Tibial nerve (tissue), 4 donors: ENCODE measurements around the gene ORM1. TPM values are rescaled to one million over a fixed set of nuclear protein-coding genes. Genes with fewer than 3 reads are reported as not detected.

Experiments used
- DNase-seq, 2 donors: peaks; one replicate each; pipeline ENCODE4 v3.0.0-alpha.2; 2019; ENCODE audit warnings: low spot score in 2 of 2
- H3K27ac ChIP-seq, 4 donors: fragments of 200-600 bp; sonication (generic) in 3 of 4; one replicate each; pipeline ENCODE4 v1.5.1; 2017 to 2019; ENCODE audit warnings: mild to moderate bottlenecking in 1 of 4
- H3K27me3 ChIP-seq, 2 donors: fragments of 200-600 bp; sonication (generic) in 1 of 2; one replicate each; pipeline versions ENCODE4 v1.5.1 to v1.6.0; 2017 to 2019
- H3K36me3 ChIP-seq, 3 donors: fragments of 200-600 bp; sonication (generic); one replicate each; pipeline ENCODE4 v1.5.1; 2018 to 2019
- H3K4me1 ChIP-seq, 4 donors: fragments of 200-600 bp; sonication (generic) in 3 of 4; one replicate each; pipeline ENCODE4 v1.5.1; 2017 to 2019
- H3K4me3 ChIP-seq, 4 donors: fragments of 200-600 bp; sonication (generic) in 3 of 4; one replicate each; pipeline ENCODE4 v1.5.1; 2017 to 2019; ENCODE audit warnings: mild to moderate bottlenecking in 1 of 4, moderate library complexity in 1 of 4
- H3K9me3 ChIP-seq, 4 donors: fragments of 200-600 bp; sonication (generic) in 3 of 4; one replicate each; pipeline ENCODE4 v1.5.1; 2017 to 2019
- EP300 ChIP-seq, 2 donors: sonication (generic); formaldehyde crosslinking; IDR thresholded peaks; one replicate each; pipeline ENCODE4 v1.6.1; 2017; ENCODE audit warnings: antibody characterized with exemption in 2 of 2, mild to moderate bottlenecking in 1 of 2
- POLR2A ChIP-seq, 2 donors: fragments of 450-650 bp; IDR thresholded peaks; one replicate each; pipeline ENCODE4 v1.6.1; 2017; ENCODE audit warnings: antibody characterized with exemption in 2 of 2, mild to moderate bottlenecking in 2 of 2, moderate library complexity in 2 of 2
- WGBS, 2 donors: methylation state at CpG; one replicate each; pipeline ENCODE4 v1.1.5; 2018; 5-methylcytosine and 5-hydroxymethylcytosine counted together
- total RNA-seq, 4 donors: library from RNA; depleted of rRNA; stranded (reverse); fragments of >200 nt; gene quantifications; one replicate each; pipeline ENCODE4 v1.1.0, GENCODE V29; 2016
- TF ChIP-seq, protein P1 (sequence below), 5 experiments: fragments of 200-600 bp in 3 of 5; fragments of 450-650 bp in 2 of 5; sonication (generic) in 3 of 5; IDR thresholded peaks; one replicate each; pipeline ENCODE4 v1.5.1; 2016 to 2019; ENCODE audit warnings: antibody characterized with exemption in 5 of 5, mild to moderate bottlenecking in 3 of 5, moderate library complexity in 2 of 5

The ORM1 gene
- total RNA-seq, 4 donors from 2014 or later: not detected

GRCh38 chr9:114312513-114312875, 10.4 kb upstream of the ORM1 start:
- 59 to 66% methylated on average over 8 of the region's 8 CpGs for WGBS, 2 donors
- DNase-seq: no peak

DNA sequence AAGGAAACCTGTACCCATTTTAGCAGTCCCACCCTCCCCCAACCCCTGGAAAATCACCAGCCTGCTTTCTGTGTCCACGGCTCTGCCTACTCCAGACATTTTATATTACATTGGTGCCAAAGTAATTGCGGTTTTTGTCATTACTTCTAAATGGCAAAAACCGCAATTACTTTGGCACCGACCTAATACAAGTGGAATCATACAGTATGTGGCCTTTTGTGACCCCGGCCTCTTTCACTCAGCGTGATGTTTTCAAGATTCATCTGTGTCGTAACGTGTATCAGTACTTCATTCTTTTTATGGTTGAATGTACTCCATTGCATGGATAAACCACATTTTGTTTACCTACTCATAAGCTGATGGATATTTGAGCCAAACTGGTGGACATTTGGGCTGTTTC, 9.7 kb upstream of the ORM1 start:
- TF ChIP-seq POLR2A (IDR thresholded peaks at IDR 0.05) (no peak), EP300 (IDR thresholded peaks at IDR 0.05) (no peak)
- TF ChIP-seq, protein P1, sequence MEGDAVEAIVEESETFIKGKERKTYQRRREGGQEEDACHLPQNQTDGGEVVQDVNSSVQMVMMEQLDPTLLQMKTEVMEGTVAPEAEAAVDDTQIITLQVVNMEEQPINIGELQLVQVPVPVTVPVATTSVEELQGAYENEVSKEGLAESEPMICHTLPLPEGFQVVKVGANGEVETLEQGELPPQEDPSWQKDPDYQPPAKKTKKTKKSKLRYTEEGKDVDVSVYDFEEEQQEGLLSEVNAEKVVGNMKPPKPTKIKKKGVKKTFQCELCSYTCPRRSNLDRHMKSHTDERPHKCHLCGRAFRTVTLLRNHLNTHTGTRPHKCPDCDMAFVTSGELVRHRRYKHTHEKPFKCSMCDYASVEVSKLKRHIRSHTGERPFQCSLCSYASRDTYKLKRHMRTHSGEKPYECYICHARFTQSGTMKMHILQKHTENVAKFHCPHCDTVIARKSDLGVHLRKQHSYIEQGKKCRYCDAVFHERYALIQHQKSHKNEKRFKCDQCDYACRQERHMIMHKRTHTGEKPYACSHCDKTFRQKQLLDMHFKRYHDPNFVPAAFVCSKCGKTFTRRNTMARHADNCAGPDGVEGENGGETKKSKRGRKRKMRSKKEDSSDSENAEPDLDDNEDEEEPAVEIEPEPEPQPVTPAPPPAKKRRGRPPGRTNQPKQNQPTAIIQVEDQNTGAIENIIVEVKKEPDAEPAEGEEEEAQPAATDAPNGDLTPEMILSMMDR (IDR thresholded peaks at IDR 0.05): no peak
- H3K27me3 ChIP-seq: no peaks in the 10 kb centered on the region
- 73% methylated on average over 8 of the region's 8 CpGs for WGBS, 2 donors
- no peak overlapping the region for H3K4me3 ChIP-seq
- peaks cover 0 to 41% (median 0%) of the 10 kb centered on the region in 3 donors for H3K36me3 ChIP-seq
- no peak overlapping the region for H3K27ac ChIP-seq
- no peaks in the 10 kb centered on the region for H3K4me1 ChIP-seq
- no peak for DNase-seq
- no peaks in the 10 kb centered on the region for H3K9me3 ChIP-seq

More at GRCh38 chr9:114312513-114312875, 10.4 kb upstream of the ORM1 start:
- Histone ChIP-seq H3K4me1 (no peaks in the 10 kb centered on the region), H3K36me3 (peaks cover 0 to 48% (median 0%) of the 10 kb centered on the region in 3 donors), H3K4me3 (no peak overlapping the region), H3K9me3 (no peaks in the 10 kb centered on the region), H3K27me3 (no peaks in the 10 kb centered on the region), H3K27ac (no peak overlapping the region)
- no peak for TF ChIP-seq EP300 (IDR thresholded peaks at IDR 0.05)
- TF ChIP-seq POLR2A (IDR thresholded peaks at IDR 0.05): no peak
- TF ChIP-seq, protein P1 (IDR thresholded peaks at IDR 0.05): no peak

- no peaks in the 10 kb centered on the region for H3K9me3 ChIP-seq
- no peaks in the 10 kb centered on the region for H3K27me3 ChIP-seq
- H3K4me1 ChIP-seq: no peaks in the 10 kb centered on the region
- TF ChIP-seq POLR2A (IDR thresholded peaks at IDR 0.05): no peak
- TF ChIP-seq EP300 (IDR thresholded peaks at IDR 0.05): no peak
- TF ChIP-seq, protein P1 (IDR thresholded peaks at IDR 0.05): no peak
- H3K36me3 ChIP-seq: peaks cover 0 to 29% (median 0%) of the 10 kb centered on the region in 3 donors
- H3K27ac ChIP-seq: no peak overlapping the region
- DNase-seq: no peak
- 80 to 81% methylated on average over 7 of the region's 7 CpGs for WGBS, 2 donors
- no peak overlapping the region for H3K4me3 ChIP-seq
Observed at GRCh38 chr9:114314256-114314867, 8.5 kb upstream of the ORM1 start.

- H3K4me3 ChIP-seq: no peak overlapping the region
- no peaks in the 10 kb centered on the region for H3K4me1 ChIP-seq
- WGBS, 2 donors: 85 to 90% methylated on average over 6 to 8 of the region's 8 CpGs
- DNase-seq: no peak
- TF ChIP-seq EP300 (IDR thresholded peaks at IDR 0.05) (no peak), POLR2A (IDR thresholded peaks at IDR 0.05) (no peak)
- TF ChIP-seq, protein P1 (IDR thresholded peaks at IDR 0.05): no peak
- no peaks in the 10 kb centered on the region for H3K9me3 ChIP-seq
- H3K27ac ChIP-seq: no peak overlapping the region
- H3K27me3 ChIP-seq: peaks cover 0 to 3% of the 10 kb centered on the region in 2 donors
- H3K36me3 ChIP-seq: peaks cover 0 to 24% (median 0%) of the 10 kb centered on the region in 3 donors
Observed at GRCh38 chr9:114314881-114315722, 7.8 kb upstream of the ORM1 start.
